NB4 (cell line): ENCODE results near the gene FOXP1.

ENCODE experiments used
- DNase-seq: peaks from one replicate; pipeline ENCODE4 v3.0.0; 2010; ENCODE audit warnings: low read depth
- H3K4me3 ChIP-seq: one replicate; pipeline ENCODE4 v1.5.1; 2011; ENCODE audit warnings: mild to moderate bottlenecking, low read depth, low read length, moderate library complexity
- CTCF ChIP-seq: IDR thresholded peaks from one replicate; pipeline ENCODE4 v1.5.1; 2012; ENCODE audit warnings: low read depth, low read length
- MAX ChIP-seq: IDR thresholded peaks from 2 replicates; pipeline ENCODE4 v1.6.1; 2011; ENCODE audit warnings: low read depth, low read length
- MYC ChIP-seq: IDR thresholded peaks from 2 replicates; pipeline ENCODE4 v1.6.1; 2011; ENCODE audit warnings: low read depth, low read length
- POLR2A ChIP-seq: IDR thresholded peaks from 2 replicates; pipeline ENCODE4 v1.6.1; 2011; ENCODE audit warnings: mild to moderate bottlenecking; ENCODE audit not compliant: insufficient read length; ENCODE audit errors: extremely low read depth

FOXP1 gene

GRCh38 chr3:71361334-71361890 lies 222.1 kb downstream of the FOXP1 start:
- H3K4me3 ChIP-seq, result no peak overlapping the region
- TF ChIP-seq MYC (no peak), MAX (no peak), POLR2A (no peak), CTCF (no peak)
- DNase-seq, result no peak

- DNase-seq, result no peak
- TF ChIP-seq CTCF, result no peak
- no peak for TF ChIP-seq POLR2A
- no peak overlapping the region for H3K4me3 ChIP-seq
Measured at GRCh38 chr3:71360764-71361163, 222.8 kb downstream of the FOXP1 start.

- H3K4me3 ChIP-seq, result no peak overlapping the region
- no peak for TF ChIP-seq POLR2A
- TF ChIP-seq MAX, result no peak
- no peak for TF ChIP-seq CTCF
- no peak for TF ChIP-seq MYC
- DNase-seq, result no peak
Measured at GRCh38 chr3:71360180-71360579, 223.3 kb downstream of the FOXP1 start.

GRCh38 chr3:71358243-71358642 lies 225.3 kb downstream of the FOXP1 start:
- DNase-seq, result no peak
- no peak overlapping the region for H3K4me3 ChIP-seq
- TF ChIP-seq MYC (no peak), MAX (no peak), POLR2A (no peak), CTCF (no peak)

- no peak for TF ChIP-seq MAX
- no peak for TF ChIP-seq MYC
- no peak for TF ChIP-seq POLR2A
- no peak for TF ChIP-seq CTCF
- no peak overlapping the region for H3K4me3 ChIP-seq
- no peak for DNase-seq
Measured at GRCh38 chr3:71356265-71356664, 227.3 kb downstream of the FOXP1 start.

GRCh38 chr3:71355862-71356261 lies 227.7 kb downstream of the FOXP1 start:
- no peak for DNase-seq
- no peak for TF ChIP-seq CTCF
- no peak for TF ChIP-seq MYC
- H3K4me3 ChIP-seq, result no peak overlapping the region
